Medulla oblongata (tissue), 1 donor: ENCODE data around the gene AP2A1.

Experiments
- DNase-seq: peaks from one replicate; pipeline ENCODE4 v3.0.0-alpha.2; 2015; ENCODE audit errors: extremely low spot score

AP2A1 gene

DNA sequence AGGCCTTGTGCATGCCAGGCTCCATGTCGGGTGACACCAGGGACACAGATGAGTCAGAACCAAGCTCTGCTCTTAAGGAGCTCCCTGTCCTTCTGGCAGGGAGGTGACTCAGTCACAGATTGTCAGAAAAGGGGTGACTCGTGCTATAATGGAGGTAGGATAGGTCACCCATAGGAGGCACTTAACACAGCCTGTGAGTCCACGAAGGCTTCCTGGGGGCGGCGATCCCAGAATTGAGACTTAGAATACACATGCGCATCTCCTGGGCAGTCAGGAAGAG lies 26.7 kb downstream of the AP2A1 start:
- no peak for DNase-seq

GRCh38 chr19:49795615-49796014 lies 28.8 kb downstream of the AP2A1 start:
- DNase-seq: no peak

GRCh38 chr19:49798574-49798973 lies 31.8 kb downstream of the AP2A1 start:
- no peak for DNase-seq

DNA sequence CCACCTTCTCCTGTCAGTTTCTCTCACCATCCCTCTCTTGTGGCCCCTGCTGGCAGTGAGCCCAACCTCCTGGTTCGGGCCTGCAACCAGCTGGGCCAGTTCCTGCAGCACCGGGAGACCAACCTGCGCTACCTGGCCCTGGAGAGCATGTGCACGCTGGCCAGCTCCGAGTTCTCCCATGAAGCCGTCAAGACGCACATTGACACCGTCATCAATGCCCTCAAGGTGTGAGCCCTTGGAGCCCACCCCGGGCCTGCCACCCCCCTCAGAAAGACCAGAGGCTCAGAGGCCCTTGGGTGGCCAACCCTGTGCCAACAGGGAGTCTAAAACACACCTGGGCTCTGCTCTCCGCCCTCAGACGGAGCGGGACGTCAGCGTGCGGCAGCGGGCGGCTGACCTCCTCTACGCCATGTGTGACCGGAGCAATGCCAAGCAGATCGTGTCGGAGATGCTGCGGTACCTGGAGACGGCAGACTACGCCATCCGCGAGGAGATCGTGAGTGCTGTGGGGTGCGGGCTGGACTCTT lies 32.5 kb downstream of the AP2A1 start:
- DNase-seq: no peak

DNA sequence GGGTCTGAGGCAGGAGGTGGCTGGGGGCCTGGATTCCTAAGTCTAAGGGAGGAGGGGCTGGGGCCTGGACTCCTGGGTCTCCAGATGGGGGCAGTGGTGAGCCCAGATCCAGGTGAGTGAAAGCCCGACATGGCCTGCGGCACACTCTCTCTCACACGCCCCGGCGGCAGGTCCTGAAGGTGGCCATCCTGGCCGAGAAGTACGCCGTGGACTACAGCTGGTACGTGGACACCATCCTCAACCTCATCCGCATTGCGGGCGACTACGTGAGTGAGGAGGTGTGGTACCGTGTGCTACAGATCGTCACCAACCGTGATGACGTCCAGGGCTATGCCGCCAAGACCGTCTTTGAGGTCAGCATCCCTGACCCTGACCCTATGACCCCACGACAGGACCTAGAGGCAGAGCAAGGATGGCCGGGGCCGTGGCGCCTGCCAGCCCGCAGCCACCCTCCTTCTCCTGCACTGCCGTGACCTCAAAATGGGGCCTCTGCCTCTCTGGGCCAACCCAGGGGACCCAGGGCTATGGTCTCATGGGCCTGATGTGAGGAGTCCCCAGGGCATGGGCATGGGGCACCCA lies 33.1 kb downstream of the AP2A1 start:
- DNase-seq: no peak

- DNase-seq: no peak
Observed at GRCh38 chr19:49800771-49801170, 34.0 kb downstream of the AP2A1 start.

- DNase-seq: no peak
Observed at GRCh38 chr19:49801401-49801888, 34.6 kb downstream of the AP2A1 start.

- DNase-seq: peak; percentile 97
Observed at GRCh38 chr19:49801966-49802661, 35.3 kb downstream of the AP2A1 start.

DNA sequence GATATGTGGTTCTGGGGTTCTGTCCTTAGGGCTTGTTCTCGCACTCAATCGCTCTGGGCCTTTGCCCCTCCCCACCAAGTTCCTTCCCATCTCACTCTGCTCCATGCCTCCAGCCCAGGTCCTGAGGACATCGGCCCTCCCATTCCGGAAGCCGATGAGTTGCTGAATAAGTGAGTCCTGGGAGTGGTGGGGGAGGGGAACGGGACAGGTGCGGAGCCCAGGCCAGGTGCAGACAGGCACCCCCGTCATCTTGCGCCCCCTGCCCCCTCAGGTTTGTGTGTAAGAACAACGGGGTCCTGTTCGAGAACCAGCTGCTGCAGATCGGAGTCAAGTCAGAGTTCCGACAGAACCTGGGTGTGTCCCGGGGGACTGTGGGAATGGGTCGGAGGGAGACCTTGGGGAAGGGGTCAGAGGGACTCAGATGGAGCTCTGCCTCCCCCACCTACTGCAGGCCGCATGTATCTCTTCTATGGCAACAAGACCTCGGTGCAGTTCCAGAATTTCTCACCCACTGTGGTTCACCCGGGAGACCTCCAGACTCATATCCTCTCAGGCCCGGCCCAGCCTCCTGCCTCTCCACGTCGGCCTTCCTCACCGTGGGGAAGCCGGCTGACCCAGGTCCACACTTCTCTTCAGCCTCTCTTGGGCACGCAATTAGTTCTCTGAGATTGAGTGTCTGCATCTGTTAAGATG lies 36.2 kb downstream of the AP2A1 start:
- DNase-seq: no peak

- DNase-seq: no peak
Observed at GRCh38 chr19:49803529-49803856, 36.7 kb downstream of the AP2A1 start.

GRCh38 chr19:49805822-49806619 lies 39.2 kb downstream of the AP2A1 start:
- no peak for DNase-seq

DNA sequence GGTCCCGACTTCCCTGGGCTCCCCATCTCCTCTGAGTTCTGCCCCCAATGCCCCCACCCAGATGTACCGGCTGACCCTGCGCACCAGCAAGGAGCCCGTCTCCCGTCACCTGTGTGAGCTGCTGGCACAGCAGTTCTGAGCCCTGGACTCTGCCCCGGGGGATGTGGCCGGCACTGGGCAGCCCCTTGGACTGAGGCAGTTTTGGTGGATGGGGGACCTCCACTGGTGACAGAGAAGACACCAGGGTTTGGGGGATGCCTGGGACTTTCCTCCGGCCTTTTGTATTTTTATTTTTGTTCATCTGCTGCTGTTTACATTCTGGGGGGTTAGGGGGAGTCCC lies 39.8 kb downstream of the AP2A1 start:
- DNase-seq: no peak

DNA sequence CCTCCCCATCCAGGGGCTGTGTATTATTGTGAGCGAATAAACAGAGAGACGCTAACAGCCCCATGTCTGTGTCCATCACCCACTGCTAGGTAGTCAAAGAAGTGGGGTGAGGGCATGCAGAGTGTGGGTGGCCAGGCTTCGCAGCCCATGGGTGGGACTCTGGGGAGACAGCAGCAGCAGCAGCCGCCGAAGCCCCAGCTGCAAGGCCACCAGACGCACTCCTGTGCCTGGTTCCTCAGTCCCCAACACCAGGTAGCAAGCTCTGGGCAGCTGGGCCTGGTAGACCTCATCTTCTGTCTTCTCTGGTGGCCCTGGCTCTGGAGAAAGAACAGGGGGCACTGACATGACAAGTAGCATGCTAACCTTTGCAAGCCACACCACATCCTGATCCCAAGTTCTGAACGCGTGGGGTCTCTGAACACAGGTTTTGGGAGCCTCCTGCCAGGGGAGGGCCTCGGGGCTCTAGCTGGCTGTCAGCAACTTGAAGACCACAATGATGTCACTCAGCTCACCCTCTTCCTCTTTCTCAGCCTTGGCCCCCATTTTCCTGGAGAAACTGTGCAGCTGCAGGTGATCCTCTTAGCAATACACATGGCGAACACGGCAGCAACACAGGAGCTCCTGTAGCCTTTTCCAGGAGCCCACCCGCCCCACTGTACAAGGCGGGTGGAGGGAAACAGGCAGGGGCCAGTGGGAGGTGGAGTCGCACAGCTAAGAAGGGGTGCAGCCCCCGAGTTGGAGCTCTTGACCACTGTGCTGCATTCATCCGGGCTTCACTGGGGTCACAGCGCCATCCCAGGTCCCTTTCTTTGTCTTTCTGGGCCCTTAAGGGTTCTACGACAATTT lies 40.5 kb downstream of the AP2A1 start:
- DNase-seq: peak; percentile 31

- DNase-seq: no peak
Observed at GRCh38 chr19:49807904-49808675, 41.3 kb downstream of the AP2A1 start.

DNA sequence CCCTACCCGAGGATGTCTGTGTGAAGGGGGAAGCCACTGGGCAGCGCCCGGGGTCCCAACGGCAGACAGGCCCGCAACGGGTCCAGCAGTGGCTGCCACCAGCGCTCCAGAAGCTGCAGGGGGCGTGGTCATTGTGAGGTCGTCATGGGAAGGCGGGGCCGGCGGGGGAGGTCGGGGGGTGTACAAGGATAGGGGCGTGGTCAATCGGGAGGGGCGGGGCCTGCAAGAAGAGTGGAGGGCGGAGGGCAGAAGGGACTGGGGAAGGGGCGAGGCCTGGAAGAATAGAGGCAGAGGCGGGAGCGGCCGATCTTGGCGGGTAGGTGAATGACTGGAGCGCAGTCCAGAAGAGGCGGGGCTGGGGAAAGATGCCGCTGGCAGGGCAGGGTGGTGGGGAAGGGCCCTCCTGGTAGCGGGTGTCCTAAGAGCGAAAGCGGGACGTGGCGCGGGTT lies 41.9 kb downstream of the AP2A1 start:
- peak; percentile 94 for DNase-seq

DNA sequence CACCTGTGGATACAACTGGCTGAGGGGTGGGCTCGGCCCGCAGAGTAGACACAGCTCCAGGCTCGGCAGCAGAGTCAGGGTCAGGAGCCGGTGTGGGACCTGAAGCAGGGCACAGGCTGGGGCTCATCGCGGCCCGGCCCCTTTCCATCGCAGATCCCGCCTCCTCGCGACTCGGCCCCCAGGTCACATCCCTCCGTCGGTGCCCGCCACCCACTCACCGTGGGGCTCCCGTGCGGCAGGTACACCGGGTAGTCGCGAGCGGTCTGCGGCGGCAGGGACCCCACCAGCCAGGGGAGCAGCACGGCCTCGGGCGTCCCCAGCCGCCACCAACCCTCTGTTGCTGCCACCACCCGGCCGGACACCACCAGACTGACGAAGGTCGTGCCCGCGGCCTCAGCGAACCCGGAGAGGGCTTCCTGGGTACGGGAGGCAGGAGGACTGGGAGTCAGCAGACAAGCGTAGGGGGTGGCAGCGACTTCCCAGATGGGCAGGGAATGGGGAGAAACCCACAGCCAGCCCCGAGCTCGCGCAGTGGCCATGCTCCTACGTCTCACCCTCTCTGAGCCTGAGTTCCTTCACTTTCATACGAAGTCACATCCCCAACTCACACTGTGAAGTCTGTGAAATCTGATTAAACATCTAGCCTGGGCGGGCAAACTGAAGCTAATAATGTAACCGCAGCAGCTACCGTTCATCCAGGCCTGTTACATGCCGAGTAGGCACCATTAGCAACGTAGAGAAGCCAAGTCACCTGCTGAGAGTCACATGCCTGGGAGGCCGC lies 42.5 kb downstream of the AP2A1 start:
- DNase-seq: peak; percentile 49

- no peak for DNase-seq
Observed at GRCh38 chr19:49809941-49810389, 43.2 kb downstream of the AP2A1 start.

- DNase-seq: no peak
Observed at GRCh38 chr19:49811328-49811727, 44.5 kb downstream of the AP2A1 start.

GRCh38 chr19:49812452-49812996 lies 45.7 kb downstream of the AP2A1 start:
- DNase-seq: no peak
